OCI-LY1 (cell line): Measurements from ENCODE around the gene ADM2.

ENCODE experiments used
- H2AFZ ChIP-seq: fragments of 200-600 bp; sonication (generic), shearing (Covaris generic); 2 replicates; pipeline ENCODE4 v1.6.0; 2014; ENCODE audit warnings: antibody characterized with exemption, mild to moderate bottlenecking, low read length
- H3F3A ChIP-seq: fragments of 200-600 bp; sonication (generic), shearing (Covaris generic); 2 replicates; pipeline ENCODE4 v1.6.0; 2014; ENCODE audit warnings: mild to moderate bottlenecking, antibody characterized with exemption, low read length, moderate library complexity; ENCODE audit not compliant: insufficient read depth
- H3K27ac ChIP-seq: fragments of 200-600 bp; sonication (generic); 2 replicates; pipeline ENCODE4 v1.5.1; 2014; ENCODE audit warnings: low read length, mixed run types, mild to moderate bottlenecking, low read depth; ENCODE audit not compliant: poor library complexity, severe bottlenecking
- H3K27me3 ChIP-seq: fragments of 200-600 bp; sonication (generic); 2 replicates; pipeline ENCODE4 v1.6.0; 2014; ENCODE audit warnings: antibody characterized with exemption, mild to moderate bottlenecking, low read length, moderate library complexity; ENCODE audit not compliant: insufficient read depth
- H3K36me3 ChIP-seq: fragments of 200-600 bp; sonication (generic); 2 replicates; pipeline ENCODE4 v1.6.1; 2014; ENCODE audit warnings: mild to moderate bottlenecking, antibody characterized with exemption, low read length, moderate library complexity, mixed read lengths; ENCODE audit not compliant: insufficient read depth
- H3K4me1 ChIP-seq: fragments of 200-600 bp; sonication (generic); 2 replicates; pipeline ENCODE4 v1.5.1; 2014; ENCODE audit warnings: mild to moderate bottlenecking, low read length, moderate library complexity; ENCODE audit not compliant: insufficient read depth, severe bottlenecking
- H3K4me2 ChIP-seq: fragments of 200-600 bp; sonication (generic), shearing (Covaris generic); 2 replicates; pipeline ENCODE4 v1.6.1; 2014; ENCODE audit warnings: low read length
- H3K4me3 ChIP-seq: fragments of 200-600 bp; sonication (generic); 2 replicates; pipeline ENCODE4 v1.5.1; 2014; ENCODE audit warnings: low read length, low read depth, mild to moderate bottlenecking, mixed read lengths; ENCODE audit not compliant: poor library complexity, severe bottlenecking
- H3K79me2 ChIP-seq: fragments of 200-600 bp; shearing (Covaris generic); 2 replicates; pipeline ENCODE4 v1.6.1; 2016; ENCODE audit warnings: mixed run types, low read length, mixed read lengths; ENCODE audit not compliant: insufficient read depth
- H3K9ac ChIP-seq: fragments of 200-600 bp; sonication (generic), shearing (Covaris generic); 2 replicates; pipeline ENCODE4 v1.6.1; 2014; ENCODE audit warnings: mild to moderate bottlenecking, low read length, mixed read lengths
- H3K9me2 ChIP-seq: fragments of 200-600 bp; sonication (generic), shearing (Covaris generic); 2 replicates; pipeline ENCODE4 v1.6.1; 2014; ENCODE audit warnings: low read depth, mild to moderate bottlenecking, low read length, mixed read lengths
- H3K9me3 ChIP-seq: fragments of 200-600 bp; shearing (Covaris generic); 2 replicates; pipeline ENCODE4 v1.6.1; 2014; ENCODE audit warnings: low read length, mixed read lengths
- H4K20me1 ChIP-seq: fragments of 200-600 bp; sonication (generic), shearing (Covaris generic); 2 replicates; pipeline ENCODE4 v1.6.0; 2016; ENCODE audit warnings: mild to moderate bottlenecking, low read length; ENCODE audit not compliant: insufficient read depth
- EZH2 ChIP-seq: fragments of 200-600 bp; sonication (generic), shearing (Covaris generic); IDR thresholded peaks from 2 replicates; pipeline ENCODE4 v1.8.0; 2017; ENCODE audit warnings: borderline replicate concordance, mixed run types, mild to moderate bottlenecking, antibody characterized with exemption, low read length, moderate library complexity, mixed read lengths
- TF ChIP-seq, protein P1 (sequence below): fragments of 200-600 bp; sonication (generic), shearing (Covaris generic); IDR thresholded peaks from 2 replicates; pipeline ENCODE4 v1.5.1; 2017; ENCODE audit warnings: mild to moderate bottlenecking, antibody characterized with exemption, low read length, moderate library complexity, mixed read lengths

Gene ADM2

DNA sequence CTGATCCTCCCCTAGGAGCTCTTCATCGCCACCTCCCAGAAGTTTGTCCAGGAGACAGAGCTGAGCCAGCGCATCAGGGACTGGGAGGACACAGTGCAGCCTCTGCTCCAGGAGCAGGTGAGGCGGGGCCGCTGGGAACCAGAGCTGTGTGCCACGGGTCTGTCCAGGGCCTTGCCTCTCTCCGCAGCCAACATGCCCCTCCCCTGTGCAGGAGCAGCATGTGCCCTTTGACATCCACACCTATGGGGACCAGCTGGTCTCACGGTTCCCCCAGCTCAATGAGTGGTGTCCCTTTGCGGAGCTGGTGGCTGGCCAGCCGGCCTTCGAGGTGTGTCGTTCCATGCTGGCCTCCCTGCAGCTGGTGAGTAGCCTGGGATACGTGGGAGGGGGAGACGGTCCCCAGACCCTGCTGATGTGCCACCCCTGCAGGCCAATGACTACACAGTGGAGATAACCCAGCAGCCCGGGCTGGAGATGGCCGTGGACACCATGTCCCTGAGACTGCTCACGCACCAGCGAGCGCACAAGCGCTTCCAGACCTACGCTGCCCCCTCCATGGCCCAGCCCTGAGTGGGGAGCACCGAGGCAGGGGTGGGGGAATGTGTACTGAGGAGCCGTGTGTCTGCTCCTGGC lies 41.6 kb downstream of the ADM2 start:
- no peaks in the 10 kb centered on the region for H3K79me2 ChIP-seq
- H3K9me3 ChIP-seq: no peaks in the 10 kb centered on the region
- H3K4me3 ChIP-seq: no peak overlapping the region

DNA sequence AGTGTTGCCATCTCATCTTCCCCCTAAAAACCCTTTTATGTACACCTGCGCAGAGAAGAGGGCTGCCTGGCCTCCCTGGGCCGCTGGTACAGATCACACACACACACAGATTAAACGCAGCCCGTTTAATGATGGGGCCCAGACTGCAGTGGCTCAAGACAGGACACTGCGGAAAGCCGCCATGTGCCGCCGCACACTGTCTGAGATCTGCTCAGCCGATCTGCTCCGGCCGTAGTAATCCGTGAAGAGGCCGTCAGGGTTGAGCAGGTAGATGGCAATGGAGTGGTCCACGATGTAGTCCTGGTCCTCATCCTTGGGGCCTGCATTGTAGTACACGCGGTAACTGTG lies 42.1 kb downstream of the ADM2 start:
- peaks cover under 1% of the 10 kb centered on the region; the same call in 1 of the 2 replicates for H3F3A ChIP-seq
- H2AFZ ChIP-seq: no peak overlapping the region
- no peak overlapping the region for H3K4me3 ChIP-seq
- peak overlapping the region; percentile 63 for H3K27ac ChIP-seq
- no peaks in the 10 kb centered on the region for H3K27me3 ChIP-seq
- H3K4me2 ChIP-seq: no peak overlapping the region
- H3K9me3 ChIP-seq: no peaks in the 10 kb centered on the region
- H3K36me3 ChIP-seq: peaks cover 62% of the 10 kb centered on the region
- peaks cover 29% of the 10 kb centered on the region for H3K4me1 ChIP-seq
- H4K20me1 ChIP-seq: no peaks in the 10 kb centered on the region
- no peaks in the 10 kb centered on the region for H3K79me2 ChIP-seq
- no peaks in the 10 kb centered on the region for H3K9me2 ChIP-seq
- H3K9ac ChIP-seq: no peak overlapping the region; the same call in 1 of the 2 replicates
- TF ChIP-seq, protein P1, sequence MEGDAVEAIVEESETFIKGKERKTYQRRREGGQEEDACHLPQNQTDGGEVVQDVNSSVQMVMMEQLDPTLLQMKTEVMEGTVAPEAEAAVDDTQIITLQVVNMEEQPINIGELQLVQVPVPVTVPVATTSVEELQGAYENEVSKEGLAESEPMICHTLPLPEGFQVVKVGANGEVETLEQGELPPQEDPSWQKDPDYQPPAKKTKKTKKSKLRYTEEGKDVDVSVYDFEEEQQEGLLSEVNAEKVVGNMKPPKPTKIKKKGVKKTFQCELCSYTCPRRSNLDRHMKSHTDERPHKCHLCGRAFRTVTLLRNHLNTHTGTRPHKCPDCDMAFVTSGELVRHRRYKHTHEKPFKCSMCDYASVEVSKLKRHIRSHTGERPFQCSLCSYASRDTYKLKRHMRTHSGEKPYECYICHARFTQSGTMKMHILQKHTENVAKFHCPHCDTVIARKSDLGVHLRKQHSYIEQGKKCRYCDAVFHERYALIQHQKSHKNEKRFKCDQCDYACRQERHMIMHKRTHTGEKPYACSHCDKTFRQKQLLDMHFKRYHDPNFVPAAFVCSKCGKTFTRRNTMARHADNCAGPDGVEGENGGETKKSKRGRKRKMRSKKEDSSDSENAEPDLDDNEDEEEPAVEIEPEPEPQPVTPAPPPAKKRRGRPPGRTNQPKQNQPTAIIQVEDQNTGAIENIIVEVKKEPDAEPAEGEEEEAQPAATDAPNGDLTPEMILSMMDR: no peak
- no peak for TF ChIP-seq EZH2

More for the DNA sequence above, 41.6 kb downstream of the ADM2 start:
- Histone ChIP-seq H3K27ac (no peak overlapping the region), H3K9me2 (no peaks in the 10 kb centered on the region), H3K9ac (no peak overlapping the region), H3K27me3 (no peaks in the 10 kb centered on the region), H3K4me1 (peaks cover 29% of the 10 kb centered on the region), H3K36me3 (peaks cover 67% of the 10 kb centered on the region), H3K4me2 (no peak overlapping the region), H2AFZ (no peak overlapping the region), H4K20me1 (no peaks in the 10 kb centered on the region), H3F3A (no peaks in the 10 kb centered on the region)
- TF ChIP-seq, protein P1: no peak
- no peak for TF ChIP-seq EZH2

- Histone ChIP-seq H3K4me2 (peak overlapping the region; percentile 91), H3K4me3 (peak overlapping the region; percentile 68), H4K20me1 (no peaks in the 10 kb centered on the region), H3K9me3 (no peaks in the 10 kb centered on the region), H3F3A (peaks cover 4% of the 10 kb centered on the region; the same call in 1 of the 2 replicates), H2AFZ (no peak overlapping the region), H3K79me2 (no peaks in the 10 kb centered on the region), H3K27ac (peak overlapping the region; percentile 63), H3K27me3 (no peaks in the 10 kb centered on the region), H3K36me3 (peaks cover 56% of the 10 kb centered on the region), H3K9ac (peak overlapping the region; percentile 84), H3K4me1 (peaks cover 29% of the 10 kb centered on the region), H3K9me2 (no peaks in the 10 kb centered on the region)
- TF ChIP-seq, protein P1: no peak
- TF ChIP-seq EZH2: no peak
Measured at GRCh38 chr22:50523806-50524675, 42.7 kb downstream of the ADM2 start.
